Stimulated activated CD4-positive, alpha-beta T cell treated with anti-CD3 and anti-CD28 coated beads, TNF-alpha, amount 100 ng/mL, for 1 hour (primary cell): ENCODE measurements around the gene SOHLH2.

ENCODE experiments used
- DNase-seq, 3 donors: peaks; one replicate each; pipeline ENCODE4 v3.0.0-alpha.2; 2020; ENCODE audit warnings: low read depth in 3 of 3, low spot score in 1 of 3

Gene SOHLH2

GRCh38 chr13:36190771-36191170 lies 23.6 kb downstream of the SOHLH2 start:
- no peak for DNase-seq

DNA sequence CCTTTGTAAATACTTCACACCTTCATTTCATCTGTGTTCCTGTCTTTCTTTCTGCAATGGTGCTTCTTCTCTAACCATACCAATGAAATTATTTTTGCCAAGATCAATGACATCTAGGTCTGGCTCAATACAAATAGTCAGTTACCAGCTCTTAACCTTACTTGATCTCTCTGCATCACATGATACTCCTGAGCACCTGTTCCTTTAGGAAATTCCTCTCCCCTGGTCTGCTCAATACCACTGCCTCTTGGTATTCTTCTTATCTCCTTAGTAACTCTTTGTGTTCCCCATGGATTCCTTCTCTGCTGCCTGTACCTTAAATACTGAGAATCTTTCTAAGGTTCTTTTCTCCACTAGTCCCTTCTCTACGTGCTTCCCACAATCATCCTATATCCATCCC lies 25.9 kb downstream of the SOHLH2 start:
- DNase-seq: no peak

DNA sequence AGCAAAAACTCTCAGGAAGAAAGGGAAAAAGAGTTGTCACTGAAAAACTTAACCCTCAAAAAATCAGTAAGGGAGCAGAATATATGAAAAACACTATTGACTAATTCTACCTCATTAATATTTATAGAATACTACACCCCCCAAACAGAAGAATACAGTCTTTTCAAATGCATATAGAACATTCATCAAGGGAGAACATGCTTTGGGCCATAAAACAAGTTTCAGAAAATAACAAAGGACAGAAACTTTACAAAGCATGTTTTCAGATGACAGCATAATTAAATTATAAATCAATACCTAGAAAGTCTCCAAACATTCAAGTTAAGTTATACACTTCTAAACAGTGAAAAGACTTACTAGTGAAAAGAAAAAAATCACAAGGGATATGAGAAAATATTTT lies 30.5 kb downstream of the SOHLH2 start:
- no peak for DNase-seq

GRCh38 chr13:36175621-36176020 lies 38.7 kb downstream of the SOHLH2 start:
- no peak for DNase-seq

DNA sequence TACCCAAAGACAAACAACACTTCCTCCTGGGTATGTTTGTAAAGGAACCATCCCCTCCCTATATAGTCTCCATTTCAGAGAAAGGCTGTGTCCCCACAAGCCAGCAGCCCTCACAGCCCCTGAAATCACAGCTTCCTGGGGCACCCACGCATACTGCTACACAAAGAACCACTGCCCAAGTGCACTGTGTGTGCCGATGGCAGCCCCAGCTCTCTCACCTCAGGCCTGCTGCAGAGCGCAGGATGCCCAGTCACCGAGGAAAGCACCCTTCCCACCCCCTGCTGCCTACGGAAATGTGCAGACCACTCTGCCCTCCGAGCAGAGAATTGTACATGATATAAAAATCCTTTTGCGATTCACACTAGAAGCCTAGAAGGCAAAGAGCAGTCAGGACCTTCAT lies 39.4 kb downstream of the SOHLH2 start:
- DNase-seq: no peak

DNA sequence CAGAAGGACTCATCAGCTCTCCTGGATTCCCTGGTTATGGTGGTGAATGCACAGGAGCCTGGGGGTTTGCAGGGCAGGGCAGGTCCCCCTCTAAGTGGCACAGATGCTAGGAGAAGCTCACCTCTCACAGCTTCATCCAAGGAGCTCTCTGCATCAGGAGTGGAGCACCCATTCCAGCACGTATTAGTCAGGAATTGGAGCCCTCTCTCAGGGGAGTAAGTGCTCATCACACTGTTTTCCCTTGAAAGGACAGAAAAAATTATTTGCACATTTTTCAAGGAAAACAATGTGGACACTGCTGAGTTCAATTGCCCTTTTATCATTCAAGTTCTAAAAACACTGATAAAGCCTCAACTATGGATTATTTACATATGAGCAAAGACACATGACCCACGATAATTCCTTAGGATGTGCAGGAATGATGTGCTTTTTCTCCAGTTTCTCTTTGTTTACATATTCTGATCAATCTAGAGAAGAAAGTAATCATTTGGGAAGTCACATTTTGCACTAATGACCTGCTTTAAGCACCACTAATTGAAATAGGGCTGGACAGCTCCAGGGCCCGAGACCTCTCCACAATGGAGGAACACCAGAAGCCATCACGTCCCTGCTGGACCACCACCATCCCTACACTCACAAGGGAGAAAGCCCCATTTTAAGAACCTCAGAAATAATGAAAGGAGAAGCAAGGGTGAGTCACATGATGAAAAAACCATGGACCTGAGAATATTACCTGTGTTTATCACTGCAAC lies 40.6 kb downstream of the SOHLH2 start:
- DNase-seq: no peak

DNA sequence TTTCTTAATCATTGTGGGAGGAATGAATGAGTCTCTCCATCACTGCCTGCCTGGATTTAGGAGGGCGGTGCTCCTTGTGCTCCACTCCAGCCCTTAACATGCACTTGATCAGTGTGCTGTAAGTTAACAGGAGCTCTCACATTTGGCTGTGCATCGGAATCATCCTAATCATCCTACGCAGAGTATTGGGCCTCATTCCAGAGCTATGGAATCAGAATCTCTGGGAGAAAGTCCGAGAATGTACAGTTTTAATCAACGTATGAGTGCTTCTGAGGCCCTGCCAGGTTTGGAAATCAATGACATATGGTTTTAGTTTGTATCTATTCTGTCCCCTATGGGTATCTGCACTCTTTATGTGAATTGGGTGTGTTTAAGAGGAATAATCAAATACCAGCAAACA lies 48.3 kb downstream of the SOHLH2 start:
- no peak for DNase-seq

- no peak for DNase-seq
Measured at GRCh38 chr13:36163809-36164308, 50.5 kb downstream of the SOHLH2 start.

- DNase-seq: no peak
Measured at GRCh38 chr13:36163286-36163685, 51.1 kb downstream of the SOHLH2 start.

DNA sequence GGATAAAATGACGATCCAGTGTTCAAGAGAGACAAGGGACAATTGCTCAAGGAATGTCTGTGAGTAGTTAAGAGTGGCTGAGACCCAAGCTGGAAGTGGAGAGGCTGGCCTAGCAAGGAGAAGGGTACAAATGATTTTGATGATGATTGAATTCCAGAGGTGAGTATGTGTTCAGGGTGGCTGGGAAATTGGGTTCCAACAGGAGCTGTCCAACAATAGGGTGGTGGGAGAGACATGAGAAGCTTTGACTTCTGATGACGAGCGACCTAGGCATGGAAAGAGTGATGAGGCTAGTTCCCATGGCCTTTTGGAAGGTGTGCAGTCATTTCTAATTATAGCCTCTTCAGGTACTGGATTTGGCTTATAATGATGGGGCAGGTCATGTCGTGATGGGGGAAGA lies 54.1 kb downstream of the SOHLH2 start:
- no peak for DNase-seq

DNA sequence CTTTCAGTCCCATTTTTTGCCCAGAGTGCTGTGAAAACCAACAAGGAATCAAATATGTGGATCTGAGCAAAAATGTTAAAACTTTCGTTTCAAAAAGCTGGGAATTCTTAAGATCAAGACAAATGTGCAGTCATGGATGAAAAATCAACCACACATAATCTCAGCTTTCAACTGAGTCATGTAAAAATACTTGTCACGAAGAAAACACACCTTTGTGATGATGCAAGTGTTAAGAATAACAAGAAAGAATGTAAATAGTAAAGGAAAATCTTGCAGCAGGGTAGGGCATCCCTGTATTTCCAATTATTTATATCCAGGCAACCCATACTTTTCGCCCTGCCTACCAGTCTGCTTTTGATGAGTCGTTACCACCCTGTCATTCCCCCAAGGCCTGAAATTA lies 55.7 kb downstream of the SOHLH2 start:
- no peak for DNase-seq

- no peak for DNase-seq
Measured at GRCh38 chr13:36157480-36157879, 56.9 kb downstream of the SOHLH2 start.

- DNase-seq: no peak
Measured at GRCh38 chr13:36154567-36155291, 59.6 kb downstream of the SOHLH2 start.

GRCh38 chr13:36151591-36151990 lies 62.8 kb downstream of the SOHLH2 start:
- no peak for DNase-seq

GRCh38 chr13:36148446-36148845 lies 65.9 kb downstream of the SOHLH2 start:
- DNase-seq: no peak

- DNase-seq: no peak
Measured at GRCh38 chr13:36147330-36147729, 67.0 kb downstream of the SOHLH2 start.

DNA sequence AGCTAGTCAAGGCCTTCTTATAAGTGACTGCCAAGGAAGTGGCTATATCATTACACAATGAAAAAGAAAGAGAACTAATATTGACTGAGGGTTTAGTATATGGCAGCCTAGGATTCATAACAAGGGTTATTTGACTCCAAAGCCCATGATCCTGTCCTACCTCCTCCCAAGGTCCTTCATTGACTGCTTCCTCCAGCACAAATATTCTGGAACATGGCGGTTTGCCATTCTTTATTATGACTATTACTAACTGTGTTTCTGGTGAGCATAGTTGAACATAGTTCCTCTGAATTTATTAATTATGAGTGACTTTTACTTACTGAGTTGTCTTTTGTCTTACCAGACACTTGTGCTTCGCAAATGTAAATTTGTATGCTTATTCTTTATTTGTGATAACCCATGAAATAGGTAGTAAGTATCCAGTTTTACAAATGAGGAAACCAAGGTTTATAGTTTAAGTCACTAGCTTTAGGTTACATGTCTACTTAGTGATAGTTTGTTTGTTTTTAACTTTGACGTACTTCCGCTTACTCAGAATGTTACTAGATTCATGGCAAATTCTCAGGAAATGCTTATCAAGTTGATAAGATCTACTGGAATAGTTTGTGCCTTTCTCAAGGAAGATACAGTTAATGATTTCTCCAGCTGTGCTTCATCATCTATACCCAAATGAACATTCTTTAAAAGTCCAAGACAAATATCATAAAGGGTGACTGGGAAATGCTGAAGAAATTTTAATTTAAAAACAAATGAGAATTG lies 67.7 kb downstream of the SOHLH2 start:
- no peak for DNase-seq

- no peak for DNase-seq
Measured at GRCh38 chr13:36143738-36144137, 70.6 kb downstream of the SOHLH2 start.

- no peak for DNase-seq
Measured at GRCh38 chr13:36142735-36143134, 71.6 kb downstream of the SOHLH2 start.

- no peak for DNase-seq
Measured at GRCh38 chr13:36135876-36136275, 78.5 kb downstream of the SOHLH2 start.

- DNase-seq: no peak
Measured at GRCh38 chr13:36134632-36135031, 79.7 kb downstream of the SOHLH2 start.
